ENCODE data around the gene WDR37.
A peak's percentile ranks its signal among the peaks of the same experiment; 100 is the strongest.

Gene WDR37

DNA sequence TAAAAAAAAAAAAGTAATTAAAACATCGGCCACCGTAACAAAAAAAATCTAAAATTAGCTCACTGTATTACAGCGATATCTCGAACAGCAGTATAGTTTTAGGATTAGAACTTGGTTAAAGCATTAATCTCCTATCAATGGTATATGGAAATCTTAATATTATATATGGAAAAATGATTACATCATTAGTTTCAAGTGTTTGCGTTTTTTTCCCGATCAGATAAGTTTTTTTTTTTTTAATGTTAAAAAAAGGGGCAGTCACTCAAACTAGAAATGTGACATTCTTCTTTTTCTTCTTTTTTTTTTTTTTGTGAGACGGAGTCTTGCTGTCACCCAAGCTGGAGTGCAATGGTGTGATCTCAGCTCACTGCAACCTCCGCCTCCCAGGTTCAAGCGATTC is 14.7 kb upstream of the WDR37 start:
- FAIRE-seq (no peak), DNase-seq (ENCODE audit: insufficient read length) (no peak)
- TF ChIP-seq POLR2AphosphoS5 (IDR thresholded peaks at IDR 0.05; ENCODE audit: low read depth, low read length) (no peak), POLR2A (IDR thresholded peaks at IDR 0.05; ENCODE audit: low read depth, low read length) (no peak), TAF1 (IDR thresholded peaks at IDR 0.05; ENCODE audit: borderline replicate concordance, low read depth, low read length) (no peak)

GRCh38 chr10:1043532-1043995 is 12.6 kb upstream of the WDR37 start:
- TF ChIP-seq POLR2A (IDR thresholded peaks at IDR 0.05; ENCODE audit: low read depth, low read length) (peak; percentile 64), TAF1 (IDR thresholded peaks at IDR 0.05; ENCODE audit: borderline replicate concordance, low read depth, low read length) (no peak), POLR2AphosphoS5 (IDR thresholded peaks at IDR 0.05; ENCODE audit: low read depth, low read length) (0 out of 2 replicates have a peak, but pooled peaks have one; percentile 30)
- DNase-seq (ENCODE audit: insufficient read length), result no peak
- FAIRE-seq, result peak; percentile 82

- DNase-seq (ENCODE audit: insufficient read length) (no peak), FAIRE-seq (peak; percentile 5)
- TF ChIP-seq TAF1 (IDR thresholded peaks at IDR 0.05; ENCODE audit: borderline replicate concordance, low read depth, low read length) (no peak), POLR2A (IDR thresholded peaks at IDR 0.05; ENCODE audit: low read depth, low read length) (no peak), POLR2AphosphoS5 (IDR thresholded peaks at IDR 0.05; ENCODE audit: low read depth, low read length) (no peak)
These were observed 12.0 kb upstream of the WDR37 start for GRCh38 chr10:1044146-1044545.

- TF ChIP-seq POLR2AphosphoS5 (IDR thresholded peaks at IDR 0.05; ENCODE audit: low read depth, low read length) (no peak), TAF1 (IDR thresholded peaks at IDR 0.05; ENCODE audit: borderline replicate concordance, low read depth, low read length) (no peak), POLR2A (IDR thresholded peaks at IDR 0.05; ENCODE audit: low read depth, low read length) (no peak)
- DNase-seq (ENCODE audit: insufficient read length) (no peak), FAIRE-seq (no peak)
These were observed 11.2 kb upstream of the WDR37 start for GRCh38 chr10:1044964-1045363.

GRCh38 chr10:1045415-1045814 is 10.8 kb upstream of the WDR37 start:
- no peak for TF ChIP-seq POLR2A (IDR thresholded peaks at IDR 0.05; ENCODE audit: low read depth, low read length)
- no peak for TF ChIP-seq POLR2AphosphoS5 (IDR thresholded peaks at IDR 0.05; ENCODE audit: low read depth, low read length)
- no peak for TF ChIP-seq TAF1 (IDR thresholded peaks at IDR 0.05; ENCODE audit: borderline replicate concordance, low read depth, low read length)
- FAIRE-seq, result no peak
- no peak for DNase-seq (ENCODE audit: insufficient read length)

DNA sequence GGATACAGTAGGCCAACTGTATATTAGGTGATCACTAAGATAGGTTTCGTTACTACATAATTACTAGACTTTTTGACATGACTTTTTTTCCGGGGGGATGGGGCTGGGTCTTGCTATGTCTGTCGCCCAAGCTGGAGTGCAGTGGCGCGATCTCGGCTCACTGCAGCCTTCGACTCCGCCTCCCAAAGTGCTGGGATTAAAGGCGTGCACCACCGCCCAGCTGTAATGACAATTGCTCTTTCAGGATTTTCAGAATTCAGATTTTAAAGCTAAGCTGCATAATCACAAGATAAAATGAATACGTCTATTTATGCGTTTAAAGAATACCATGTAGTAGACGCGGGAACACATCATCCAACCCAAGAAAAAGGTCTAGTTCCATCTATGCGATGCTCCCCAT is 8.2 kb upstream of the WDR37 start:
- DNase-seq (ENCODE audit: insufficient read length), result no peak
- TF ChIP-seq POLR2A (IDR thresholded peaks at IDR 0.05; ENCODE audit: low read depth, low read length), result no peak
- TF ChIP-seq POLR2AphosphoS5 (IDR thresholded peaks at IDR 0.05; ENCODE audit: low read depth, low read length), result no peak
- TF ChIP-seq TAF1 (IDR thresholded peaks at IDR 0.05; ENCODE audit: borderline replicate concordance, low read depth, low read length), result no peak
- no peak for FAIRE-seq

DNA sequence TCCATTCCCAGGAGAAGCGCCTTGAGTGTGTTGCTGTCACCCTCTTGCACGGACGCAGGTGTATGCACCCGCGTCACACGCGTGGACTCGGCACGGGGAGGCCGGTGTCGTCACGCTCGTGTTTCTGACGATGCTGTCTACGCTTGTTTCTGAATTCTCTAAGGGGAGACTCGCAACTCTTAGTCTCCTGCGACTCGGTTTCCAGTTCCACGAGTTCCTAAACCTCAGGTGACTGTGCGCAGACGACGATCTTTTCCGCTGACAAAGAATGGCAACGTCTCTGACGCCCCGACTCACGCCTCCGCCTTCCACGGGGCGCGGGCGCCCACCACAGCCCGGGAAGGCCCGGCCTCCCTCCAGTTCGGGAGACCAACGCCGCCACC is 7.8 kb upstream of the WDR37 start:
- FAIRE-seq (no peak), DNase-seq (ENCODE audit: insufficient read length) (no peak)
- TF ChIP-seq POLR2AphosphoS5 (IDR thresholded peaks at IDR 0.05; ENCODE audit: low read depth, low read length), result no peak
- TF ChIP-seq POLR2A (IDR thresholded peaks at IDR 0.05; ENCODE audit: low read depth, low read length), result no peak
- TF ChIP-seq TAF1 (IDR thresholded peaks at IDR 0.05; ENCODE audit: borderline replicate concordance, low read depth, low read length), result no peak

- DNase-seq (ENCODE audit: insufficient read length), result peak; percentile 87
- TF ChIP-seq POLR2A (IDR thresholded peaks at IDR 0.05; ENCODE audit: low read depth, low read length) (peak; percentile 95), TAF1 (IDR thresholded peaks at IDR 0.05; ENCODE audit: borderline replicate concordance, low read depth, low read length) (peak; percentile 83; the same call in 1 of the 2 replicates), POLR2AphosphoS5 (IDR thresholded peaks at IDR 0.05; ENCODE audit: low read depth, low read length) (peak; percentile 89)
- FAIRE-seq, result peak; percentile 96
These were observed 7.3 kb upstream of the WDR37 start, which contains the start of gene IDI1 for GRCh38 chr10:1048732-1049424. IDI1 (minus strand) TSS chr10:1049119; CDS start chr10:1049003, 116 bp downstream.

- DNase-seq (ENCODE audit: insufficient read length) (no peak), FAIRE-seq (no peak)
- TF ChIP-seq TAF1 (IDR thresholded peaks at IDR 0.05; ENCODE audit: borderline replicate concordance, low read depth, low read length) (peak; percentile 43; the same call in 1 of the 2 replicates), POLR2AphosphoS5 (IDR thresholded peaks at IDR 0.05; ENCODE audit: low read depth, low read length) (no peak), POLR2A (IDR thresholded peaks at IDR 0.05; ENCODE audit: low read depth, low read length) (no peak)
These were observed 6.7 kb upstream of the WDR37 start for GRCh38 chr10:1049425-1049958.

DNA sequence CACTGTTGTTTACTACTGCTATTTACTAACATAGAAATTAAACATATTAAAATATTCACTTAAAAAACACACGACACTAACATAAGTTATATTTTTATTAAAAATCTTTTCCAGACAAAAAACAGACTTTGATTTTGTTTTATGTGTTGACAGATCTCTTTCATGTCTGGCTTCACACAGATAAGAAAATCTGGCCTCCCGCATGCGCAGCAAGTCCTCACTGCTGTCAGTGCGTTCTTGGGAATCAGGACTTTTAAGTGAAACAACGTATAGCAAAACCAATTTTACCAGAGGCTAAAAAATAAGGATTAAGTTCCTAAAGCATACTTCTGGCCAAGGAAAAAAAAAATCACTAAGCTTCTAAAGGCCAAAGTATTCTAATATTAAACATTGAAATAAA is 6.0 kb upstream of the WDR37 start:
- DNase-seq (ENCODE audit: insufficient read length) (no peak), FAIRE-seq (no peak)
- TF ChIP-seq TAF1 (IDR thresholded peaks at IDR 0.05; ENCODE audit: borderline replicate concordance, low read depth, low read length), result no peak
- no peak for TF ChIP-seq POLR2AphosphoS5 (IDR thresholded peaks at IDR 0.05; ENCODE audit: low read depth, low read length)
- no peak for TF ChIP-seq POLR2A (IDR thresholded peaks at IDR 0.05; ENCODE audit: low read depth, low read length)

GRCh38 chr10:1050554-1050953 is 5.6 kb upstream of the WDR37 start:
- FAIRE-seq, result no peak
- no peak for TF ChIP-seq POLR2A (IDR thresholded peaks at IDR 0.05; ENCODE audit: low read depth, low read length)
- TF ChIP-seq POLR2AphosphoS5 (IDR thresholded peaks at IDR 0.05; ENCODE audit: low read depth, low read length), result no peak
- no peak for TF ChIP-seq TAF1 (IDR thresholded peaks at IDR 0.05; ENCODE audit: borderline replicate concordance, low read depth, low read length)
- no peak for DNase-seq (ENCODE audit: insufficient read length)

DNA sequence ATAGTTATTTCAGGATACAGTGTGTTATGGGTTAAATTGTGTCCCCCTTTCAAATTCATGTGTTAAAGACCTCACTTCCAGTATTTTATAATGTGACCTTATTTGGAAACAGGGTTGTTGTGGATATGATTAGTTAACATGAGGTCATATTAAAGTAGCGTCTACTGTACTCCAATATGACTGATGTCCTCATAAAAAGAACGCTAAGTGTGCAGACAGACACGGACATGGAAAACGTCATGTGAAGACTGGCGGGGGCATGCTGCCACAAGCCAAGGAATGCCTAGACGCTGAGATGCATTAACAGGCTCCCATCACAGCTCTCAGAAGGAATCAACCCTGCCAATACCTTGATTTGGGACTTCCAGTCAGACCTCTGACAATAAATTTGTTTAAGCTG is 1.5 kb upstream of the WDR37 start:
- no peak for TF ChIP-seq POLR2A (IDR thresholded peaks at IDR 0.05; ENCODE audit: low read depth, low read length)
- no peak for TF ChIP-seq POLR2AphosphoS5 (IDR thresholded peaks at IDR 0.05; ENCODE audit: low read depth, low read length)
- TF ChIP-seq TAF1 (IDR thresholded peaks at IDR 0.05; ENCODE audit: borderline replicate concordance, low read depth, low read length), result no peak
- FAIRE-seq, result no peak
- DNase-seq (ENCODE audit: insufficient read length), result no peak
